Caco-2 (cell line): ENCODE data around the gene FOXM1. TPM values are rescaled to one million over a fixed set of nuclear protein-coding genes. Genes with fewer than 3 reads are reported as not detected.

Experiments
- BruUV-seq: library from RNA; stranded (reverse); fragments of 400-500 nt; replicated peaks from 2 replicates; lab custom pipeline; 2021; lab: Mats Ljungman, UMichigan
- CTCF ChIA-PET: fragments of 300-600 bp; sonication (Branson Sonifier 250); formaldehyde crosslinking; loops from one replicate; lab custom pipeline; 2022; ENCODE audit warnings: antibody characterized with exemption; lab: Charles Lee
- POLR2A ChIA-PET: fragments of 300-600 bp; sonication (Branson Sonifier 250); formaldehyde crosslinking; loops from one replicate; lab custom pipeline; 2022; ENCODE audit warnings: antibody characterized with exemption; lab: Charles Lee
- DNase-seq, 2 experiments: peaks; one replicate each; pipeline versions ENCODE4 v3.0.0 to v3.0.0-alpha.2; 2020 to 2022
- H3K27me3 ChIP-seq: replicated peaks from 2 replicates; pipeline ENCODE4 v1.6.0; 2011; ENCODE audit warnings: low read length; ENCODE audit not compliant: control insufficient read depth, insufficient read depth
- H3K36me3 ChIP-seq: 2 replicates; pipeline ENCODE4 v1.5.1; 2011; ENCODE audit warnings: low read length; ENCODE audit not compliant: control insufficient read depth, insufficient read depth
- H3K4me1 ChIP-seq: fragments of 250-450 bp; sonication (Bioruptor Pico); 2 replicates; pipeline ENCODE4 v1.5.1; 2020; ENCODE audit warnings: mild to moderate bottlenecking
- H3K4me3 ChIP-seq: 2 replicates; pipeline ENCODE4 v1.5.1; 2011; ENCODE audit warnings: low read depth, mild to moderate bottlenecking, control low read depth, low read length
- H3K9me3 ChIP-seq: fragments of 250-450 bp; sonication (Bioruptor Pico); 2 replicates; pipeline ENCODE4 v1.5.1; 2020; ENCODE audit warnings: mild to moderate bottlenecking, moderate library complexity
- H3K27ac Mint-ChIP-seq: one replicate; pipeline ENCODE4 v1.8.0; 2022; ENCODE audit warnings: mixed read lengths; ENCODE audit not compliant: unreplicated experiment
- H3K27me3 Mint-ChIP-seq: one replicate; pipeline ENCODE4 v1.8.0; 2022; ENCODE audit warnings: mixed read lengths; ENCODE audit not compliant: insufficient read depth, unreplicated experiment
- H3K36me3 Mint-ChIP-seq: one replicate; pipeline ENCODE4 v1.8.0; 2022; ENCODE audit warnings: mild to moderate bottlenecking, mixed read lengths; ENCODE audit not compliant: insufficient read depth, unreplicated experiment
- H3K4me1 Mint-ChIP-seq: one replicate; pipeline ENCODE4 v1.8.0; 2022; ENCODE audit warnings: low read depth, mixed read lengths; ENCODE audit not compliant: unreplicated experiment
- H3K4me3 Mint-ChIP-seq: one replicate; pipeline ENCODE4 v1.8.0; 2022; ENCODE audit warnings: mild to moderate bottlenecking, moderate library complexity, mixed read lengths; ENCODE audit not compliant: unreplicated experiment
- H3K9me3 Mint-ChIP-seq: one replicate; pipeline ENCODE4 v1.8.0; 2022; ENCODE audit warnings: mixed read lengths; ENCODE audit not compliant: unreplicated experiment
- CTCF ChIP-seq, 2 experiments: fragments of 200-600 bp in 1 of 2; IDR thresholded peaks; 1 replicate in 1 of 2; 2 replicates in 1 of 2; pipeline versions ENCODE4 v1.5.1 to v1.8.0; 2011 to 2022; ENCODE audit warnings: antibody characterized with exemption in 1 of 2, control low read depth in 1 of 2, inconsistent platforms in 1 of 2, low read depth in 1 of 2, low read length in 1 of 2, mild to moderate bottlenecking in 1 of 2, moderate library complexity in 1 of 2; ENCODE audit not compliant: insufficient read depth in 1 of 2, severe bottlenecking in 1 of 2, unreplicated experiment in 1 of 2
- intact Hi-C: fragments of 100-400 bp; cut with micrococcal nuclease; formaldehyde crosslinking; loops from one replicate; pipeline ENCODE4 v1.10.0; 2022; ENCODE audit not compliant: unreplicated experiment
- total RNA-seq: library from RNA; stranded (reverse); gene quantifications from 2 replicates; pipeline ENCODE4 v1.2.3, GENCODE V29; 2022

Gene FOXM1
- total RNA-seq, 1 experiment from 2014 or later, result 222 TPM

- TF ChIP-seq CTCF (IDR thresholded peaks at IDR 0.05; ENCODE audit: insufficient read depth in 1 of 2, low read depth in 1 of 2, low read length in 1 of 2, severe bottlenecking in 1 of 2, unreplicated experiment in 1 of 2), result no peak
- Mint-ChIP-seq H3K9me3 (no peaks in the 10 kb centered on the region), H3K27me3 (no peaks in the 10 kb centered on the region), H3K4me3 (no peak overlapping the region), H3K36me3 (peaks cover 73% of the 10 kb centered on the region), H3K27ac (peak overlapping the region; percentile 58), H3K4me1 (peaks cover 22% of the 10 kb centered on the region)
- H3K4me3 ChIP-seq, result no peak overlapping the region
- ChIA-PET POLR2A (interaction anchor here (0.5 to 1.1 kb wide), 5 partner anchors 8 to 63 kb away, joined by 3 to 8 read pairs (median 6); partner anchors contain the start of genes FKBP4, FOXM1, RHNO1 and TULP3), CTCF (interaction anchor here (0.6 to 1.1 kb wide), 2 partner anchors 87 to 180 kb away, joined by 3 to 5 read pairs; no protein-coding TSS in a partner anchor)
- H3K4me1 ChIP-seq, result peaks cover 10% of the 10 kb centered on the region
- no peaks in the 10 kb centered on the region for H3K27me3 ChIP-seq
- intact Hi-C loops, result no loop called here
- no peaks in the 10 kb centered on the region for H3K9me3 ChIP-seq
- BruUV-seq, result no TSS peak
- H3K36me3 ChIP-seq, result no peaks in the 10 kb centered on the region; the same call in 1 of the 2 replicates
- DNase-seq, result no peak
Measured at GRCh38 chr12:2857576-2857975, 19.4 kb downstream of the FOXM1 start.

- Histone ChIP-seq H3K4me1 (peaks cover 10% of the 10 kb centered on the region), H3K4me3 (no peak within 1 kb of the TSS), H3K9me3 (no peaks in the 10 kb centered on the region), H3K36me3 (no peaks in the 10 kb centered on the region; the same call in 1 of the 2 replicates), H3K27me3 (no peaks in the 10 kb centered on the region)
- H3K9me3 Mint-ChIP-seq, result no peaks in the 10 kb centered on the region
- no peaks in the 10 kb centered on the region for H3K27me3 Mint-ChIP-seq
- BruUV-seq, result no TSS peak
- intact Hi-C loops, result no loop called here
- H3K27ac Mint-ChIP-seq, result peak within 1 kb of the TSS; percentile 58
- no peak within 1 kb of the TSS for H3K4me3 Mint-ChIP-seq
- CTCF ChIA-PET, result interaction anchor here (0.6 to 1.2 kb wide), 3 partner anchors 12 to 180 kb away, joined by 3 to 5 read pairs (median 3); no protein-coding TSS in a partner anchor
- TF ChIP-seq CTCF (IDR thresholded peaks at IDR 0.05; ENCODE audit: insufficient read depth in 1 of 2, low read depth in 1 of 2, low read length in 1 of 2, severe bottlenecking in 1 of 2, unreplicated experiment in 1 of 2), result no peak
- POLR2A ChIA-PET, result interaction anchor here (0.6 to 1.1 kb wide), 4 partner anchors 14 to 62 kb away, joined by 3 to 8 read pairs (median 4); partner anchors contain the start of genes FKBP4, FOXM1, RHNO1 and TULP3
- H3K36me3 Mint-ChIP-seq, result peaks cover 69% of the 10 kb centered on the region
- DNase-seq, result peak; percentile 83 to 88
- H3K4me1 Mint-ChIP-seq, result peaks cover 22% of the 10 kb centered on the region
Measured at GRCh38 chr12:2857021-2857431, 19.9 kb downstream of the FOXM1 start, which contains the start of gene TEX52. TEX52 (minus strand) TSS chr12:2857039; CDS start chr12:2857026, 13 bp downstream.

GRCh38 chr12:2856051-2856450, 20.9 kb downstream of the FOXM1 start:
- BruUV-seq, result no TSS peak
- Histone ChIP-seq H3K27me3 (no peaks in the 10 kb centered on the region), H3K4me1 (peaks cover 10% of the 10 kb centered on the region), H3K36me3 (no peaks in the 10 kb centered on the region; the same call in 1 of the 2 replicates), H3K4me3 (no peak overlapping the region), H3K9me3 (no peaks in the 10 kb centered on the region)
- ChIA-PET POLR2A (no interaction called here), CTCF (interaction anchor here (0.6 to 1.2 kb wide), 2 partner anchors 11 to 29 kb away, joined by 3 to 5 read pairs; no protein-coding TSS in a partner anchor)
- DNase-seq, result no peak
- no peak overlapping the region for H3K4me3 Mint-ChIP-seq
- peaks cover 22% of the 10 kb centered on the region for H3K4me1 Mint-ChIP-seq
- no peak for TF ChIP-seq CTCF (IDR thresholded peaks at IDR 0.05; ENCODE audit: insufficient read depth in 1 of 2, low read depth in 1 of 2, low read length in 1 of 2, severe bottlenecking in 1 of 2, unreplicated experiment in 1 of 2)
- no peaks in the 10 kb centered on the region for H3K27me3 Mint-ChIP-seq
- intact Hi-C loops, result no loop called here
- H3K27ac Mint-ChIP-seq, result no peak overlapping the region
- no peaks in the 10 kb centered on the region for H3K9me3 Mint-ChIP-seq
- peaks cover 59% of the 10 kb centered on the region for H3K36me3 Mint-ChIP-seq
